ENCODE results near the gene TGIF2. TPM values are rescaled to one million over a fixed set of nuclear protein-coding genes. Genes with fewer than 3 reads are reported as not detected.

TGIF2 gene
- total RNA-seq, 2 donors from 2014 or later: 5.6 to 7.3 TPM

GRCh38 chr20:36620917-36621316 lies 47.5 kb downstream of the TGIF2 start:
- Histone ChIP-seq H3K9me3 (no peaks in the 10 kb centered on the region), H3K27me3 (no peaks in the 10 kb centered on the region), H3K4me3 (no peak overlapping the region), H3K36me3 (no peaks in the 10 kb centered on the region), H3K4me1 (no peaks in the 10 kb centered on the region), H3K27ac (no peak overlapping the region), H3K9ac (ENCODE audit: low read depth in 2 of 2, low read length in 2 of 2) (no peak overlapping the region)
- intact Hi-C loops (cut with DNase I): no loop called here
- DNase-seq: no peak
- TF ChIP-seq, protein P1, sequence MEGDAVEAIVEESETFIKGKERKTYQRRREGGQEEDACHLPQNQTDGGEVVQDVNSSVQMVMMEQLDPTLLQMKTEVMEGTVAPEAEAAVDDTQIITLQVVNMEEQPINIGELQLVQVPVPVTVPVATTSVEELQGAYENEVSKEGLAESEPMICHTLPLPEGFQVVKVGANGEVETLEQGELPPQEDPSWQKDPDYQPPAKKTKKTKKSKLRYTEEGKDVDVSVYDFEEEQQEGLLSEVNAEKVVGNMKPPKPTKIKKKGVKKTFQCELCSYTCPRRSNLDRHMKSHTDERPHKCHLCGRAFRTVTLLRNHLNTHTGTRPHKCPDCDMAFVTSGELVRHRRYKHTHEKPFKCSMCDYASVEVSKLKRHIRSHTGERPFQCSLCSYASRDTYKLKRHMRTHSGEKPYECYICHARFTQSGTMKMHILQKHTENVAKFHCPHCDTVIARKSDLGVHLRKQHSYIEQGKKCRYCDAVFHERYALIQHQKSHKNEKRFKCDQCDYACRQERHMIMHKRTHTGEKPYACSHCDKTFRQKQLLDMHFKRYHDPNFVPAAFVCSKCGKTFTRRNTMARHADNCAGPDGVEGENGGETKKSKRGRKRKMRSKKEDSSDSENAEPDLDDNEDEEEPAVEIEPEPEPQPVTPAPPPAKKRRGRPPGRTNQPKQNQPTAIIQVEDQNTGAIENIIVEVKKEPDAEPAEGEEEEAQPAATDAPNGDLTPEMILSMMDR (IDR thresholded peaks at IDR 0.05): no peak

DNA sequence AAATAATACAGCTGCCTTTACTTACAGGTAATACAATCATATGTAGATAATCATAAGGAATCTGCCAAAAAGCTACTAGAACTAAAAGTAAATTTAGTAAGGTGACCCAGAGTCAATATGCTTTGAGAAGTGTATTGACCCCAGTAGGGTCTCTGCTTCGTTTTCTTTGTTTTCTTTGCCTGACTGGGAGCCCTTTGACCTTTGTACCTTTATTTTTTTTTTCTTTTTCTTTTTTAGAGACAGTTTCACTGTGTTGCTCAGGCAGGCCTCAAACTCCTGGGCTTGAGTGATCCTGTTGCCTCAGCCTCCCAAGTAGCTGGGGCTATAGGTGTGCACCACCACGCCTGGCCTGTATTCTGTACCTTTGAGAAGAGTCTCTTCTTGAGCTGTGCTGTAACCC lies 50.0 kb downstream of the TGIF2 start:
- no peak overlapping the region for H3K27ac ChIP-seq
- no peaks in the 10 kb centered on the region for H3K4me1 ChIP-seq
- H3K36me3 ChIP-seq: no peaks in the 10 kb centered on the region
- H3K9ac ChIP-seq (ENCODE audit: low read depth in 2 of 2, low read length in 2 of 2): no peak overlapping the region
- H3K9me3 ChIP-seq: no peaks in the 10 kb centered on the region
- intact Hi-C loops (cut with DNase I): no loop called here
- no peak overlapping the region for H3K4me3 ChIP-seq
- TF ChIP-seq, protein P1 (IDR thresholded peaks at IDR 0.05): no peak
- no peaks in the 10 kb centered on the region for H3K27me3 ChIP-seq
- DNase-seq: no peak

- Histone ChIP-seq H3K9ac (ENCODE audit: low read depth in 2 of 2, low read length in 2 of 2) (no peak overlapping the region), H3K4me1 (no peaks in the 10 kb centered on the region), H3K36me3 (no peaks in the 10 kb centered on the region), H3K4me3 (no peak overlapping the region), H3K27me3 (no peaks in the 10 kb centered on the region), H3K27ac (peak overlapping the region; percentile 52), H3K9me3 (no peaks in the 10 kb centered on the region)
- DNase-seq: peak; percentile 65
- intact Hi-C loops (cut with DNase I): no loop called here
- TF ChIP-seq, protein P1 (IDR thresholded peaks at IDR 0.05): no peak
Observed at GRCh38 chr20:36624068-36624943, 50.9 kb downstream of the TGIF2 start.

- Histone ChIP-seq H3K36me3 (no peaks in the 10 kb centered on the region), H3K9me3 (no peaks in the 10 kb centered on the region), H3K4me3 (no peak overlapping the region), H3K4me1 (no peaks in the 10 kb centered on the region), H3K27me3 (no peaks in the 10 kb centered on the region), H3K9ac (ENCODE audit: low read depth in 2 of 2, low read length in 2 of 2) (no peak overlapping the region), H3K27ac (no peak overlapping the region)
- intact Hi-C loops (cut with DNase I): no loop called here
- TF ChIP-seq, protein P1 (IDR thresholded peaks at IDR 0.05): no peak
- no peak for DNase-seq
Observed at GRCh38 chr20:36624944-36625324, 51.5 kb downstream of the TGIF2 start.

GRCh38 chr20:36628076-36628475 lies 54.7 kb downstream of the TGIF2 start:
- intact Hi-C loops (cut with DNase I): no loop called here
- TF ChIP-seq, protein P1 (IDR thresholded peaks at IDR 0.05): no peak

More at GRCh38 chr20:36628076-36628475, 54.7 kb downstream of the TGIF2 start:
- no peaks in the 10 kb centered on the region for H3K4me1 ChIP-seq
- no peaks in the 10 kb centered on the region for H3K36me3 ChIP-seq
- no peak for DNase-seq
- H3K9ac ChIP-seq (ENCODE audit: low read depth in 2 of 2, low read length in 2 of 2): no peak overlapping the region
- no peaks in the 10 kb centered on the region for H3K27me3 ChIP-seq
- no peak overlapping the region for H3K4me3 ChIP-seq
- no peak overlapping the region for H3K27ac ChIP-seq
- no peaks in the 10 kb centered on the region for H3K9me3 ChIP-seq
